ENCODE results near the gene DHX8. TPM values are rescaled to one million over a fixed set of nuclear protein-coding genes. Genes with fewer than 3 reads are reported as not detected.
A peak's percentile ranks its signal among the peaks of the same experiment; 100 is the strongest.

DHX8 gene
- total RNA-seq, 1 experiment from 2014 or later, result 53.5 TPM

DNA sequence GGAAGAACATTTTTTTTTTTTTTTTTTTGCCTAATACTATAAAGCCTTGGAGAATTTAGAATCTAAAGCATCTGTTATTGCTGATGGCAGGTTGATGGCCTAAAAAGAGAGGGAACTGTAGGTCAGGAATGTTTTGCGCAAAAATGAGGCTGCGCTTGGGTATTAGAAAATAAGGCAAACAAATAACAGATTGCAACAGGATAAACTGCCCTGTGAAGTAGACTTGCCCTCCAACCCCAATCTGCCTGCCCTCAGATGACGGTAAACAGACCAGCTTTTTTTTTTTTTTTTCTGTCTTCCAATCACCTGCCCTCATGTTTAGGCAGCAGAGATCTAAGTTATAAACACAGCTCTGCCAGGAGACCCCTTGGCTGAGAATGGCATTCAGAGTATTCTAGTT, 3.8 kb upstream of the DHX8 start:
- peaks cover 4 to 9% of the 10 kb centered on the region in 2 experiments for H3K4me1 ChIP-seq (ENCODE audit: control insufficient read depth in 1 of 2, insufficient read depth in 2 of 2, low read length in 2 of 2)
- POLR2A ChIA-PET, result no interaction called here
- no peak overlapping the region for H3K4me2 ChIP-seq (ENCODE audit: low read length)
- H3K27ac ChIP-seq (ENCODE audit: low read depth, low read length), result no peak overlapping the region
- intact Hi-C loops (cut with micrococcal nuclease), result loop anchor here (5.0 kb wide), 1 partner anchor 143 kb away; no protein-coding TSS in a partner anchor
- DNase-seq (ENCODE audit: low read depth, low spot score) (no peak), ATAC-seq (no peak)
- H3K79me2 ChIP-seq (ENCODE audit: insufficient read depth, low read length), result peaks cover 10% of the 10 kb centered on the region
- no peak overlapping the region for H2AFZ ChIP-seq (ENCODE audit: low read depth, low read length, poor library complexity, severe bottlenecking)
- RAD21 ChIA-PET (ENCODE audit: low non-redundant PET in 1 of 2, low total read pairs in 2 of 2, uncharacterized antibody in 2 of 2, unreplicated experiment in 2 of 2), result no interaction called here
- H4K20me1 ChIP-seq (ENCODE audit: insufficient read depth), result no peaks in the 10 kb centered on the region
- no peaks in the 10 kb centered on the region for H3K9me3 ChIP-seq (ENCODE audit: control insufficient read depth in 1 of 2, insufficient read depth in 1 of 2, low read depth in 1 of 2, low read length in 2 of 2)
- H3K4me3 ChIP-seq (replicated peaks in 1 of 2; ENCODE audit: low read depth in 1 of 2, low read length in 2 of 2), result no peak overlapping the region
- no TSS peak for BruUV-seq (replicated peaks)
- no peaks in the 10 kb centered on the region for H3K36me3 ChIP-seq (ENCODE audit: control insufficient read depth in 1 of 2, insufficient read depth in 2 of 2, low read length in 2 of 2)
- no peak for TF ChIP-seq POLR2AphosphoS5 (IDR thresholded peaks at IDR 0.05; ENCODE audit: low read depth, low read length)
- TF ChIP-seq POLR2A (IDR thresholded peaks at IDR 0.05; ENCODE audit: borderline replicate concordance, extremely low read depth, insufficient read depth, insufficient read length), result no peak
- TF ChIP-seq, protein P1, sequence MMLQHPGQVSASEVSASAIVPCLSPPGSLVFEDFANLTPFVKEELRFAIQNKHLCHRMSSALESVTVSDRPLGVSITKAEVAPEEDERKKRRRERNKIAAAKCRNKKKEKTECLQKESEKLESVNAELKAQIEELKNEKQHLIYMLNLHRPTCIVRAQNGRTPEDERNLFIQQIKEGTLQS (IDR thresholded peaks at IDR 0.05), result no peak
- TF ChIP-seq, protein P2, sequence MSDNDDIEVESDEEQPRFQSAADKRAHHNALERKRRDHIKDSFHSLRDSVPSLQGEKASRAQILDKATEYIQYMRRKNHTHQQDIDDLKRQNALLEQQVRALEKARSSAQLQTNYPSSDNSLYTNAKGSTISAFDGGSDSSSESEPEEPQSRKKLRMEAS (IDR thresholded peaks at IDR 0.05), result no peak
- no peak for TF ChIP-seq EZH2 (IDR thresholded peaks at IDR 0.05)
- no peak for TF ChIP-seq JUND (IDR thresholded peaks at IDR 0.05)
- TF ChIP-seq CBX3 (IDR thresholded peaks at IDR 0.05; ENCODE audit: low read depth), result no peak
- no peak for TF ChIP-seq FOSL1 (IDR thresholded peaks at IDR 0.05; ENCODE audit: low read depth)
- CTCF ChIA-PET, result interaction anchor here (1.3 kb wide), 1 partner anchor 86 kb away, joined by 7 read pairs; no protein-coding TSS in a partner anchor
- H3K9me2 ChIP-seq (ENCODE audit: insufficient read depth), result no peaks in the 10 kb centered on the region
- H3K9ac ChIP-seq (ENCODE audit: low read length), result no peak overlapping the region
- H3K27me3 ChIP-seq (ENCODE audit: insufficient read depth, low read length), result no peaks in the 10 kb centered on the region

- H4K20me1 ChIP-seq (ENCODE audit: insufficient read depth), result no peaks in the 10 kb centered on the region
- no peak for ATAC-seq
- H3K36me3 ChIP-seq (ENCODE audit: control insufficient read depth in 1 of 2, insufficient read depth in 2 of 2, low read length in 2 of 2), result no peaks in the 10 kb centered on the region
- no peaks in the 10 kb centered on the region for H3K27me3 ChIP-seq (ENCODE audit: insufficient read depth, low read length)
- ChIA-PET POLR2A (interaction anchor here (0.6 to 5.7 kb wide), 8 partner anchors 82 to 1225 kb away, joined by 3 to 68 read pairs (median 14); partner anchors contain the start of gene ARL4D), CTCF (interaction anchor here (1.5 to 4.9 kb wide), 5 partner anchors 8 to 114 kb away, joined by 5 to 194 read pairs (median 21); partner anchors contain the start of gene ARL4D), RAD21 (ENCODE audit: low non-redundant PET in 1 of 2, low total read pairs in 2 of 2, uncharacterized antibody in 2 of 2, unreplicated experiment in 2 of 2) (interaction anchor here (0.6 to 2.9 kb wide), 4 partner anchors 47 to 89 kb away, joined by 4 to 31 read pairs (median 10); partner anchors contain the start of gene ARL4D (in 1 of the 2))
- H3K9me2 ChIP-seq (ENCODE audit: insufficient read depth), result no peaks in the 10 kb centered on the region
- no peak for DNase-seq (ENCODE audit: low read depth, low spot score)
- intact Hi-C loops (cut with micrococcal nuclease), result loop anchor here (1.0 to 5.0 kb wide), 3 partner anchors 54 to 145 kb away; no protein-coding TSS in a partner anchor
- BruUV-seq (replicated peaks), result no TSS peak
- no peak overlapping the region for H3K4me3 ChIP-seq (replicated peaks in 1 of 2; ENCODE audit: low read depth in 1 of 2, low read length in 2 of 2)
- peak overlapping the region; percentile 8 for H2AFZ ChIP-seq (ENCODE audit: low read depth, low read length, poor library complexity, severe bottlenecking)
- no peaks in the 10 kb centered on the region for H3K9me3 ChIP-seq (ENCODE audit: control insufficient read depth in 1 of 2, insufficient read depth in 1 of 2, low read depth in 1 of 2, low read length in 2 of 2)
- H3K4me1 ChIP-seq (ENCODE audit: control insufficient read depth in 1 of 2, insufficient read depth in 2 of 2, low read length in 2 of 2), result peaks cover 11 to 13% of the 10 kb centered on the region in 2 experiments
- H3K4me2 ChIP-seq (ENCODE audit: low read length), result no peak overlapping the region
- no peak overlapping the region for H3K9ac ChIP-seq (ENCODE audit: low read length)
- H3K27ac ChIP-seq (ENCODE audit: low read depth, low read length), result no peak overlapping the region
- peaks cover 35% of the 10 kb centered on the region for H3K79me2 ChIP-seq (ENCODE audit: insufficient read depth, low read length)
- TF ChIP-seq ZFX (IDR thresholded peaks at IDR 0.05) (no peak), EZH2phosphoT487 (IDR thresholded peaks at IDR 0.05; ENCODE audit: borderline replicate concordance) (no peak), REST (IDR thresholded peaks at IDR 0.05; ENCODE audit: low read depth) (no peak), YY1 (IDR thresholded peaks at IDR 0.05; ENCODE audit: extremely low read depth, insufficient replicate concordance, low read depth, low read length) (no peak), POLR2AphosphoS5 (IDR thresholded peaks at IDR 0.05; ENCODE audit: low read depth, low read length) (no peak), JUND (IDR thresholded peaks at IDR 0.05) (no peak), RAD21 (IDR thresholded peaks at IDR 0.05; ENCODE audit: low read depth) (no peak), ZNF274 (IDR thresholded peaks at IDR 0.05; ENCODE audit: low read depth, low read length) (no peak), FOSL1 (IDR thresholded peaks at IDR 0.05; ENCODE audit: low read depth) (no peak)
Measured at GRCh38 chr17:43482103-43483012, 1.4 kb upstream of the DHX8 start.

All from HCT116 (cell line).